H9 (cell line): ENCODE results near the gene MAGEC2. TPM values are rescaled to one million over a fixed set of nuclear protein-coding genes. Genes with fewer than 3 reads are reported as not detected.

Source experiments
- DNase-seq: peaks from one replicate; pipeline ENCODE4 v3.0.0-alpha.2; 2017
- H2AFZ ChIP-seq: one replicate; pipeline ENCODE4 v1.6.1; 2013; ENCODE audit warnings: mild to moderate bottlenecking, low read length, control low read depth, moderate library complexity
- H2AK5ac ChIP-seq: 2 replicates; pipeline ENCODE4 v1.6.1; 2013; ENCODE audit warnings: low read length, control low read depth, mixed read lengths; ENCODE audit not compliant: insufficient read length
- H2BK120ac ChIP-seq: one replicate; pipeline ENCODE4 v1.6.1; 2013; ENCODE audit warnings: low read depth, mild to moderate bottlenecking, low read length, control low read depth, inconsistent platforms; ENCODE audit not compliant: poor library complexity, severe bottlenecking
- H2BK12ac ChIP-seq: 2 replicates; pipeline ENCODE4 v1.6.1; 2013; ENCODE audit warnings: low read length, control low read depth, mixed read lengths, low read depth; ENCODE audit not compliant: insufficient read length
- H2BK15ac ChIP-seq: 2 replicates; pipeline ENCODE4 v1.6.1; 2013; ENCODE audit warnings: low read depth, low read length, control low read depth
- H2BK20ac ChIP-seq: one replicate; pipeline ENCODE4 v1.6.1; 2013; ENCODE audit warnings: low read depth, mild to moderate bottlenecking, low read length, control low read depth, inconsistent platforms; ENCODE audit not compliant: poor library complexity, severe bottlenecking
- H2BK5ac ChIP-seq: 2 replicates; pipeline ENCODE4 v1.6.1; 2013; ENCODE audit warnings: low read length, control low read depth, mixed read lengths; ENCODE audit not compliant: insufficient read length
- H3K14ac ChIP-seq: 2 replicates; pipeline ENCODE4 v1.6.1; 2013; ENCODE audit warnings: low read length, control low read depth; ENCODE audit not compliant: insufficient read depth
- H3K18ac ChIP-seq: 2 replicates; pipeline ENCODE4 v1.6.1; 2013; ENCODE audit warnings: low read depth, mild to moderate bottlenecking, mixed read lengths, low read length, control low read depth; ENCODE audit not compliant: insufficient read length
- H3K23ac ChIP-seq: 2 replicates; pipeline ENCODE4 v1.6.1; 2013; ENCODE audit warnings: low read length, control low read depth, mixed read lengths, low read depth; ENCODE audit not compliant: insufficient read length
- H3K23me2 ChIP-seq: 2 replicates; pipeline ENCODE4 v1.6.1; 2013; ENCODE audit warnings: low read depth, mild to moderate bottlenecking, mixed read lengths, low read length, control low read depth; ENCODE audit not compliant: insufficient read length, poor library complexity, severe bottlenecking
- H3K27ac ChIP-seq: 2 replicates; pipeline ENCODE4 v1.5.1; 2013; ENCODE audit warnings: low read length, control low read depth, mixed read lengths, low read depth; ENCODE audit not compliant: insufficient read length
- H3K27me3 ChIP-seq: 2 replicates; pipeline ENCODE4 v1.6.1; 2013; ENCODE audit warnings: low read length, control low read depth, inconsistent platforms; ENCODE audit not compliant: insufficient read depth
- H3K4ac ChIP-seq: 2 replicates; pipeline ENCODE4 v1.6.1; 2013; ENCODE audit warnings: low read depth, mild to moderate bottlenecking, control low read depth, inconsistent platforms, low read length, moderate library complexity
- H3K4me1 ChIP-seq: 2 replicates; pipeline ENCODE4 v1.6.1; 2013; ENCODE audit warnings: low read length, control low read depth, inconsistent platforms; ENCODE audit not compliant: insufficient read depth
- H3K4me2 ChIP-seq: 2 replicates; pipeline ENCODE4 v1.6.1; 2013; ENCODE audit warnings: low read length, control low read depth, mixed read lengths; ENCODE audit not compliant: insufficient read length, insufficient read depth
- H3K56ac ChIP-seq: 2 replicates; pipeline ENCODE4 v1.6.1; 2013; ENCODE audit warnings: low read depth, mild to moderate bottlenecking, mixed read lengths, low read length, control low read depth; ENCODE audit not compliant: insufficient read length
- H3K79me1 ChIP-seq: 2 replicates; pipeline ENCODE4 v1.6.1; 2013; ENCODE audit warnings: low read depth, mild to moderate bottlenecking, moderate library complexity, low read length, control low read depth, inconsistent platforms; ENCODE audit not compliant: insufficient read depth, poor library complexity, severe bottlenecking
- H3K79me2 ChIP-seq: 2 replicates; pipeline ENCODE4 v1.6.1; 2013; ENCODE audit warnings: low read length, control low read depth, inconsistent platforms; ENCODE audit not compliant: insufficient read depth
- H3K9ac ChIP-seq: 2 replicates; pipeline ENCODE4 v1.6.1; 2013; ENCODE audit warnings: low read length, control low read depth, mixed read lengths; ENCODE audit not compliant: insufficient read length; ENCODE audit errors: extremely low read depth
- H3K9me3 ChIP-seq: one replicate; pipeline ENCODE4 v1.6.1; 2013; ENCODE audit warnings: low read depth, low read length, inconsistent platforms; ENCODE audit not compliant: control insufficient read depth
- H3T11ph ChIP-seq: one replicate; pipeline ENCODE4 v1.6.1; 2013; ENCODE audit warnings: mild to moderate bottlenecking, low read length, control low read depth, inconsistent platforms
- H4K20me1 ChIP-seq: one replicate; pipeline ENCODE4 v1.6.1; 2013; ENCODE audit not compliant: control insufficient read depth, insufficient read length, insufficient read depth
- H4K5ac ChIP-seq: 2 replicates; pipeline ENCODE4 v1.6.1; 2013; ENCODE audit warnings: low read depth, mild to moderate bottlenecking, mixed read lengths, low read length, control low read depth; ENCODE audit not compliant: insufficient read length
- H4K8ac ChIP-seq: replicated peaks from 2 replicates; pipeline ENCODE4 v1.6.1; 2013; ENCODE audit warnings: low read length, control low read depth, mixed read lengths, low read depth; ENCODE audit not compliant: insufficient read length
- H4K91ac ChIP-seq: 2 replicates; pipeline ENCODE4 v1.6.1; 2013; ENCODE audit warnings: low read depth, mild to moderate bottlenecking, moderate library complexity, mixed read lengths, low read length, control low read depth; ENCODE audit not compliant: insufficient read length
- H3K27ac Mint-ChIP-seq, 3 experiments: 2 replicates in 2 of 3; 3 replicates in 1 of 3; pipeline ENCODE4 v1.8.0; 2020 to 2021; ENCODE audit warnings: mixed read lengths in 3 of 3, mild to moderate bottlenecking in 1 of 3, moderate library complexity in 1 of 3
- H3K27me3 Mint-ChIP-seq: 2 replicates; pipeline ENCODE4 v1.8.0; 2021; ENCODE audit warnings: low read depth, mild to moderate bottlenecking, moderate library complexity, mixed read lengths
- H3K36me3 Mint-ChIP-seq, 3 experiments: 2 replicates in 2 of 3; 3 replicates in 1 of 3; pipeline ENCODE4 v1.8.0; 2020 to 2021; ENCODE audit warnings: low read depth in 3 of 3, mixed read lengths in 3 of 3; ENCODE audit not compliant: insufficient read depth in 1 of 3
- H3K4me1 Mint-ChIP-seq, 2 experiments: 2 replicates each; pipeline ENCODE4 v1.8.0; 2020; ENCODE audit warnings: mixed read lengths in 2 of 2
- H3K4me3 Mint-ChIP-seq, 2 experiments: 2 replicates in 1 of 2; 3 replicates in 1 of 2; pipeline ENCODE4 v1.8.0; 2020 to 2021; ENCODE audit warnings: mild to moderate bottlenecking in 2 of 2, mixed read lengths in 2 of 2, moderate library complexity in 1 of 2
- H3K9me3 Mint-ChIP-seq, 2 experiments: 2 replicates in 1 of 2; 3 replicates in 1 of 2; pipeline ENCODE4 v1.8.0; 2020; ENCODE audit warnings: mild to moderate bottlenecking in 2 of 2, mixed read lengths in 2 of 2, moderate library complexity in 1 of 2
- WGBS: extraction: QIAGEN DNeasy Blood & Tissue Kit; methylation state at CpG from one replicate; pipeline ENCODE4 v1.1.7; 2013; ENCODE audit warnings: missing lambda C conversion rate, low lambda C conversion rate, mixed read lengths; ENCODE audit not compliant: insufficient read length; ENCODE audit errors: extremely low coverage; 5-methylcytosine and 5-hydroxymethylcytosine counted together
- total RNA-seq: library from RNA; stranded (reverse); gene quantifications from 2 replicates; pipeline ENCODE4 v1.2.1, GENCODE V29; 2021
- TF ChIP-seq, protein P1 (sequence below): fragments of 200-600 bp; sonication (generic); conservative IDR thresholded peaks from 3 replicates; pipeline ENCODE4 v1.8.0; 2021; ENCODE audit warnings: antibody characterized with exemption, mild to moderate bottlenecking

The MAGEC2 gene
- total RNA-seq, 1 experiment from 2014 or later: not detected

DNA sequence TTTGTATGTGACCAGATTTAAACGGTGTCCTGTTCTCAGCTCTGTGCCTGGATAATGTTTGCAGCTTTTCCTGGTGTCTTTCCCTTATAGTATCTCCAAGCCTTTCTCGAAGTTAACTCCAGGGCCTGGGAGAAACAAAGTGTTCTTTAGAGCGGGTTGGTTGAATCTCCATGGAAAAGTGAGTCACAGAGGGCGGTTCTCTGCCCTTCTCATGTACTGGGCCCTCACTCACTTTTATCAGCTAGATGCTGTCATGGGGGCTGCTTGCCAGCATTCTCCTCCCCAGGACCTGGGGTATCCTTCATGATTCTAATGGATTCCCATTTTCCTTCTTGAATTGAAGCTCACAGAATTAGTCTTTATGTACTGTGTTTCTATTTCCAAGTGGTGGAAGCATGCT is 46.1 kb upstream of the MAGEC2 start:
- Histone ChIP-seq H4K91ac (no peak overlapping the region), H3K56ac (no peak overlapping the region), H4K8ac (no peak overlapping the region), H2BK120ac (no peak overlapping the region), H4K5ac (no peak overlapping the region), H3K27ac (no peak overlapping the region), H2BK12ac (no peak overlapping the region), H4K20me1 (no peaks in the 10 kb centered on the region), H2BK5ac (no peak overlapping the region), H2BK15ac (no peak overlapping the region), H3K23me2 (no peaks in the 10 kb centered on the region), H3K9me3 (peaks cover 13% of the 10 kb centered on the region), H3K14ac (no peak overlapping the region), H2AK5ac (no peak overlapping the region), H3K79me1 (no peaks in the 10 kb centered on the region), H3K27me3 (no peaks in the 10 kb centered on the region), H3K79me2 (no peaks in the 10 kb centered on the region), H2AFZ (no peak overlapping the region), H3K4ac (no peak overlapping the region), H3T11ph (no peak overlapping the region), H3K4me1 (no peaks in the 10 kb centered on the region), H3K9ac (no peak overlapping the region), H3K4me2 (no peak overlapping the region), H2BK20ac (no peak overlapping the region), H3K18ac (no peak overlapping the region), H3K23ac (no peak overlapping the region)
- no peaks in the 10 kb centered on the region for H3K27me3 Mint-ChIP-seq
- H3K27ac Mint-ChIP-seq: no peak overlapping the region
- TF ChIP-seq, protein P1, sequence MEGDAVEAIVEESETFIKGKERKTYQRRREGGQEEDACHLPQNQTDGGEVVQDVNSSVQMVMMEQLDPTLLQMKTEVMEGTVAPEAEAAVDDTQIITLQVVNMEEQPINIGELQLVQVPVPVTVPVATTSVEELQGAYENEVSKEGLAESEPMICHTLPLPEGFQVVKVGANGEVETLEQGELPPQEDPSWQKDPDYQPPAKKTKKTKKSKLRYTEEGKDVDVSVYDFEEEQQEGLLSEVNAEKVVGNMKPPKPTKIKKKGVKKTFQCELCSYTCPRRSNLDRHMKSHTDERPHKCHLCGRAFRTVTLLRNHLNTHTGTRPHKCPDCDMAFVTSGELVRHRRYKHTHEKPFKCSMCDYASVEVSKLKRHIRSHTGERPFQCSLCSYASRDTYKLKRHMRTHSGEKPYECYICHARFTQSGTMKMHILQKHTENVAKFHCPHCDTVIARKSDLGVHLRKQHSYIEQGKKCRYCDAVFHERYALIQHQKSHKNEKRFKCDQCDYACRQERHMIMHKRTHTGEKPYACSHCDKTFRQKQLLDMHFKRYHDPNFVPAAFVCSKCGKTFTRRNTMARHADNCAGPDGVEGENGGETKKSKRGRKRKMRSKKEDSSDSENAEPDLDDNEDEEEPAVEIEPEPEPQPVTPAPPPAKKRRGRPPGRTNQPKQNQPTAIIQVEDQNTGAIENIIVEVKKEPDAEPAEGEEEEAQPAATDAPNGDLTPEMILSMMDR: no peak
- WGBS: no CpG with 5 or more reads among the region's 4 CpGs
- no peaks in the 10 kb centered on the region for H3K4me1 Mint-ChIP-seq
- H3K4me3 Mint-ChIP-seq: no peak overlapping the region
- H3K9me3 Mint-ChIP-seq: peaks cover 66 to 74% of the 10 kb centered on the region in 2 experiments
- no peak for DNase-seq
- H3K36me3 Mint-ChIP-seq: peaks cover 2 to 6% (median 6%) of the 10 kb centered on the region in 3 experiments; a peak in 6 of 7 replicates
